Measurements from ENCODE around the gene PCDH15.

The PCDH15 gene

DNA sequence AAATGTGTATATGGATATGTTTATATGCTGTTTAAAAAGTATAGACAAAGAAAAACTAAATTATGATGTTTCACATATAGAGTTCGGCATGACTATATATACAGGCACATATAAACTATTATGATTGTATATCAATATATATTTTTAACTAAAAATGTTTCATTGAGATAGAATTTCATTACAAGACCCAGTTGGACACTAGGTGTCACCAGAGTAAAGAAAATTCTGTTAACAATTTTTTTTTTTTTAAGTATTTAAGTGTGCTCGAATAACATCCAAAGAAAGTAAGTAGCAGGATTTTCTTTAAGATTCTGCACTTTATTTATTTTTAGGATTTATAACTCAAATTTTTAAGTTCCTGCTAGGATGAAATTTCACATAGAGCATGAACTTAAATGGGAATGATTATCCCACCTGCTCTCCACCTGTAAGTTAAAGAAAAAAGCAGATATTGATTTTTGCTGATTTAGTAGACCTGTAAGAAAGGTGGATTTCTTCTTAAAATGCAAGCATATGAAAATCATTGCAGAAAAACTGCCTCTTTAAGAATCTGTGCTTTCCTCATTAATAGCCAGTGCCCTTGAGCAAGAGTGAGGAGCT, 961.5 kb downstream of the PCDH15 start:
- DNase-seq, result peak; percentile 1

DNA sequence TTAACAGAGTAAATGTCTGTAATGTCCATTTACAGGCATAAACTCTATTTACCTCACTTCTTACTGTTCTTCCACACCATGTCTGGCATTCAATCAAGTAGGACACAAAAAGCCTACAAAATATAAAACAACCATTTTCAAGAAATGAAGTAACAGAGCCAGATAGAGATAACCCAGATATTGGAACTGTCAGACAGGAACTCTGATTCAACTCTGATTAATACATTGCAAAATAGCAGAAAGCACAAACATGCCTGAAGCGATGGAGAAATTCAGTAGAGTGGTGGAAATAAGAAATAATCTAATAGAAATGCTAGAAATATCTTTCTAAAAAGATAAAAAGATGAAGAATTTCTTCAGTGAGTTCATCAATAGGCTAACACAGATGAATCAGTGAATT, 964.4 kb downstream of the PCDH15 start:
- DNase-seq, result no peak

DNA sequence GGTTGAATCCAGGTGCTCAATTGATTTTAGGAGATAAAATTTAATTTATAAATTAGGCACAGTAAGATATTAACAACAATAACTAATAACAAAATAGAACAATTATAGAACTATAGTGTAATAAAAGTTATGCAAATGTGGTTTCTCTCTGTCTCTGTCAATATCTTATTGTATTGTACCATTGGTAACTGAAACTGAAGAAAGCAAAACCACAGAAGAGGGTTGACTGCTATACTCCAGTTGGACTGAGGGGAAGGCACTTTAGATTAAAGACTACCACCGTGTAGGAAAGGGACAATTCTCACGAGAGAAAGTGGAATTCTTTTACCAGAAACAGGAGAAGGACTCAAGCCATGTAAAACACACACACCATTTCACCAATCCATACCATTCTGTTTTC, 967.1 kb downstream of the PCDH15 start:
- DNase-seq, result no peak

- DNase-seq, result no peak
These were observed 973.8 kb downstream of the PCDH15 start for GRCh38 chr10:53827261-53827660.

DNA sequence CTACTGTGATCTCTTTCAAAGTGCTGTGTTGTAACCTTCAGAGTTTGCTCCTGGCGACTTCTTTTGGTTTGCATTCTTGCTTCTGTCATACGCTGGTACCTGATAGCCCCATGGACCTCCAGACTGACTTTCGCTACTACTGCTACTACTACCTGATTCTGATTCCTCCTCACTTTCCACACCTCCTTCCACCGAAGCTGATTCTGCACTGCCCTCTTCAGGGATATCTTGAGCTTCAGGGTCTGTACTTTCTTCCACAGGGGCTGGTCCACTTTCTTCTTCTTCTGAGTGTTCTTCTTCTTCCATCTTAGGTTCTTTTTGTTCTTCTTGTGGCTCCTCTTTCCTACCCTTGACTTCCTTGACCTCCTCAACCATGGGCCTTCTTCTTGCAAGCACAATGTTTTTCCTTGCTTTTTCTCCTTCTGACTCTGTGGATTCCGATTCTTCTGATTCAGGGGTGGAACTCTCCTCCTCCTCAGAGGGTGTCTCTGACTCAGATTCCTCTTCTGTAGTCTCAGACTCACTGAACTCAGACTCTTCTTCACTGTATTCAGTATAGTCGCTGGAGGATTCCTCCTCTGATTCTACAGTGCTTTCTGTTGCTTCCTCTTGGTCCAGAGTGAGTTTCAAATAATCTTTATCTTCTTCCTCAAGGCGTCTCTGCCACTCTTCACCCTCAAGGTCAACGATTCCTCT, 992.2 kb downstream of the PCDH15 start:
- DNase-seq, result no peak

GRCh38 chr10:53786236-53786900, 1014.7 kb downstream of the PCDH15 start:
- DNase-seq, result no peak

GRCh38 chr10:53771701-53772100, 1029.3 kb downstream of the PCDH15 start:
- DNase-seq, result no peak

- DNase-seq, result no peak
These were observed 1030.1 kb downstream of the PCDH15 start for GRCh38 chr10:53770903-53771302.

DNA sequence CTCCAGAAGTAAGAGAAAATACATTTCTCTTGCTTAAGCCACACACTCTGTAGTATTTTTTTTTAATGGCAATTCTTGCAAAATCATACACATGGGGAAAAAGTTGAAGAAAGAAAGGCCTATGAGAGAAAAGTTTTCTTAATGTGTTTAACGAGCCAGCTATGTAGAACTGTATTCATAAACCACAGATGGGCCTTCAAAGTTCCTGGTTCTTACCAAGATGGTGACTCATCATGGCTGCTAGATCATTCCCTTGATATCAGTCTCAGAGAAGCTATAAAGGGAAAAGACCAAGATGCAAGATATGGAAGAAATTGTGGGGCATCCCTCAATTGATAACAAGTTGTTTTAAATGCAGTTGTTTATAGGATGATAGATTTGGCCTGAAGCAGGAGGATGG, 1035.7 kb downstream of the PCDH15 start:
- DNase-seq, result no peak

DNA sequence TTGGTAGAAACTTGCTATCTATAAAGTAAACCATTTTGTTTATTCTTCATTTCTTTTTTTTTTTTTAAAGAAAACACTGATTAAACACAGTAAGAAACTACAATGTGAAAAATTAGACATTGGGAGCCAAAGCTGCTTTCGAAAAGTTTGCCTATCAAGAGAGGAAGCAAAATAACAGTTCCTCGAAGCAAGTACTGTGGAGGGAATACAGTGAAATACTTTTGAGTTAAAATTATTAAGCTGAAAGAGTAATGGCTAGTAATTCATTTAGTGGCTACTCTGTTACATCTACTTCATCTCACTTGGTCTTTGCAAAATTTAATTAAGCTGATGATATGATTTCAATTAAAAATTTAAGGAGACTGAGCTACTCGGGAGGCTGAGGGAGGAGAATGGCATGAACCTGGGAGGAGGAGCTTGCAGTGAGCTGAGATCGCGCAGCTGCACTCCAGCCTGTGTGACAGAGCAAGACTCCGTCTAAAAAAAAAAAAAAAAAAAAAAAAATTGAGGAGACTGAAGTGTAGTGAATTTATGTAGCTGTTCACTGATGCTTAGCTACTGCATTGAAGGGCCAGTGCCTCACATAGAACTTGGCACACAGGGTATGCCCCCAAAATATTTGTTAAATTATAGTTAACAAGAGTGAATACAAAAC, 1046.3 kb downstream of the PCDH15 start:
- DNase-seq, result no peak

Measured in NCI-H1105 treated with DMSO at 0.1 percent for 48 hours (cell line).